ENCODE data around the gene SLIT3.
"Not testable (repeated sequence)": the region's sequence is repeated elsewhere in the genome, so short reads cannot be mapped to it uniquely, and the experiment has no call there.

DNA sequence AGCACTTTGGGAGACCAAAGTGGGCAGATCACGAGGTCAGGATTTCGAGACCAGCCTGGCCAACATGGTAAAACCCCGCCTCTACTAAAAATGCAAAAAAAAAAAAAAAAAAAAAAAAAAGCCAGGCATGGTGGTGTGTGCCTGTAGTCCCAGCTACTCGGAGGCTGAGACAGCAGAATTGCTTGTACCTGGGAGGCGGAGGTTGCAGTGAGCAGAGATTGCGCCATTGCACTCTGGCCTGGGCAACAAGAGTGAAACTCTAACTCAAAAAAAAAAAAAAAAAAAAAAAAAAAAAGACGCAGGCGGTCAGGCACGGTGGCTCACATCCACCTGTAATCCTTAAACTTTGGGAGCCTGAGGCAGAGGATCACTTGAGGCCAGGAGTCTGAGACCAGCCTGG lies 160.7 kb downstream of the SLIT3 start:
- TF ChIP-seq, protein P1, sequence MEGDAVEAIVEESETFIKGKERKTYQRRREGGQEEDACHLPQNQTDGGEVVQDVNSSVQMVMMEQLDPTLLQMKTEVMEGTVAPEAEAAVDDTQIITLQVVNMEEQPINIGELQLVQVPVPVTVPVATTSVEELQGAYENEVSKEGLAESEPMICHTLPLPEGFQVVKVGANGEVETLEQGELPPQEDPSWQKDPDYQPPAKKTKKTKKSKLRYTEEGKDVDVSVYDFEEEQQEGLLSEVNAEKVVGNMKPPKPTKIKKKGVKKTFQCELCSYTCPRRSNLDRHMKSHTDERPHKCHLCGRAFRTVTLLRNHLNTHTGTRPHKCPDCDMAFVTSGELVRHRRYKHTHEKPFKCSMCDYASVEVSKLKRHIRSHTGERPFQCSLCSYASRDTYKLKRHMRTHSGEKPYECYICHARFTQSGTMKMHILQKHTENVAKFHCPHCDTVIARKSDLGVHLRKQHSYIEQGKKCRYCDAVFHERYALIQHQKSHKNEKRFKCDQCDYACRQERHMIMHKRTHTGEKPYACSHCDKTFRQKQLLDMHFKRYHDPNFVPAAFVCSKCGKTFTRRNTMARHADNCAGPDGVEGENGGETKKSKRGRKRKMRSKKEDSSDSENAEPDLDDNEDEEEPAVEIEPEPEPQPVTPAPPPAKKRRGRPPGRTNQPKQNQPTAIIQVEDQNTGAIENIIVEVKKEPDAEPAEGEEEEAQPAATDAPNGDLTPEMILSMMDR (IDR thresholded peaks at IDR 0.05), result not testable (repeated sequence)
- TF ChIP-seq POLR2A (IDR thresholded peaks at IDR 0.05), result not testable (repeated sequence)

Data from right lobe of liver (tissue), 4 donors.